Psoas muscle (tissue), 8 donors: ENCODE measurements around the gene HTRA2. TPM values are rescaled to one million over a fixed set of nuclear protein-coding genes. Genes with fewer than 3 reads are reported as not detected.

Source experiments
- ATAC-seq, 4 donors: fragments of 200-7000 bp; cut with Tn5 transposase; one replicate each; pipeline ENCODE4 v1.9.1; 2020; ENCODE audit warnings: moderate library complexity in 3 of 4, mild to moderate bottlenecking in 2 of 4
- DNase-seq, 2 donors: peaks; one replicate each; pipeline ENCODE4 v3.0.0-alpha.2; 2020
- H3K27ac ChIP-seq: fragments of 200-600 bp; one replicate; pipeline ENCODE4 v1.8.0; 2022
- H3K27me3 ChIP-seq, 3 donors: fragments of 200-600 bp in 1 of 3; one replicate each; pipeline versions ENCODE4 v1.6.1 to v1.8.0; 2013 to 2022; ENCODE audit warnings: low read length in 2 of 3, mild to moderate bottlenecking in 2 of 3, moderate library complexity in 1 of 3; ENCODE audit not compliant: insufficient read depth in 3 of 3
- H3K36me3 ChIP-seq, 2 donors: fragments of 200-600 bp in 1 of 2; one replicate each; pipeline versions ENCODE4 v1.6.1 to v1.8.0; 2013 to 2022; ENCODE audit warnings: low read depth in 1 of 2, mild to moderate bottlenecking in 1 of 2, moderate library complexity in 1 of 2; ENCODE audit not compliant: insufficient read depth in 1 of 2
- H3K4me1 ChIP-seq: fragments of 200-600 bp; one replicate; pipeline ENCODE4 v1.8.0; 2022
- H3K4me3 ChIP-seq: fragments of 200-600 bp; one replicate; pipeline ENCODE4 v1.8.0; 2022; ENCODE audit warnings: mild to moderate bottlenecking
- H3K9me3 ChIP-seq: fragments of 200-600 bp; one replicate; pipeline ENCODE4 v1.8.0; 2022
- CTCF ChIP-seq: fragments of 200-600 bp; IDR thresholded peaks from one replicate; pipeline ENCODE4 v1.8.0; 2022; ENCODE audit warnings: antibody characterized with exemption
- WGBS, 3 donors: extraction: QIAGEN DNeasy Blood & Tissue Kit; methylation state at CpG; one replicate each; pipeline versions ENCODE4 v1.1.6 to v1.1.7; 2013; 5-methylcytosine and 5-hydroxymethylcytosine counted together
- intact Hi-C, 2 donors: fragments of 100-400 bp; cut with DNase I; formaldehyde crosslinking; loops; one replicate each; pipeline versions ENCODE4 v1.11.0 to v1.14.2; 2022
- polyA plus RNA-seq, 3 donors: library from polyadenylated mRNA; stranded (reverse); fragments of 200-250 nt; gene quantifications; one replicate each; pipeline ENCODE4 v1.2.3, GENCODE V29; 2013
- total RNA-seq, 4 donors: library from RNA; stranded (reverse); fragmentation: NEBNext Ultra II Directional in 2 of 4; extraction: Animal tissue kit (Norgen Biotek cat#: 25700) in 2 of 4; gene quantifications; one replicate each; pipeline versions ENCODE4 v1.2.1 to v1.2.4, GENCODE V29; 2021 to 2023
- donor health status: healthy with polysubstance abuse.
- donor health status: DM: no; HTN: no; CAD: no; lungs with moderate emphysema.
- donor health status: Bipolar disorder and iron deficiency.
- donor health status: healthy.
- donor health status: DM: yes; HTN: yes; CAD: no.
- donor health status: DM: no; HTN: no; CAD: no.
- donor health status: DM: no; HTN: no; CAD: no.
- donor health status: DM: yes; HTN: yes; CAD: no.

The HTRA2 gene
- total and polyA plus RNA-seq, 7 donors, result 23.0 to 54.4 (median 27.6) TPM

- Histone ChIP-seq H3K36me3 (peaks cover 8 to 31% of the 10 kb centered on the region in 2 donors), H3K27me3 (peaks cover 0 to 6% (median 0%) of the 10 kb centered on the region in 3 donors), H3K4me3 (no peak overlapping the region), H3K4me1 (peaks cover 7% of the 10 kb centered on the region), H3K9me3 (no peaks in the 10 kb centered on the region), H3K27ac (no peak overlapping the region)
- intact Hi-C loops, result no loop called here
- no peak for ATAC-seq
- DNase-seq, result no peak
- no peak for TF ChIP-seq CTCF
- WGBS, 3 donors, result 89 to 90% (median 90%) methylated on average over 10 of the region's 10 CpGs
These were observed 4.6 kb upstream of the HTRA2 start for GRCh38 chr2:74524955-74525716.

GRCh38 chr2:74525717-74526648, 3.8 kb upstream of the HTRA2 start, which contains the start of gene DQX1:
Gene DQX1, minus strand, starts transcription at chr2:74526231. Its CDS starts 502 bp downstream, at chr2:74525729.
- intact Hi-C loops, result no loop called here

GRCh38 chr2:74526649-74527230, 3.0 kb upstream of the HTRA2 start:
- no peak for ATAC-seq
- intact Hi-C loops, result no loop called here

More at GRCh38 chr2:74525717-74526648, 3.8 kb upstream of the HTRA2 start, which contains the start of gene DQX1:
- no peak within 1 kb of the TSS for H3K27ac ChIP-seq
- H3K9me3 ChIP-seq, result no peaks in the 10 kb centered on the region
- H3K27me3 ChIP-seq, result no peaks in the 10 kb centered on the region
- 85 to 89% (median 88%) methylated on average over 11 of the region's 11 CpGs for WGBS, 3 donors
- ATAC-seq, result no peak
- no peak for TF ChIP-seq CTCF
- peaks cover 8 to 33% of the 10 kb centered on the region in 2 donors for H3K36me3 ChIP-seq
- no peak within 1 kb of the TSS for H3K4me3 ChIP-seq
- peaks cover 12% of the 10 kb centered on the region for H3K4me1 ChIP-seq
- no peak for DNase-seq

More at GRCh38 chr2:74526649-74527230, 3.0 kb upstream of the HTRA2 start:
- H3K27me3 ChIP-seq, result no peaks in the 10 kb centered on the region
- peaks cover 8 to 41% of the 10 kb centered on the region in 2 donors for H3K36me3 ChIP-seq
- peaks cover 20% of the 10 kb centered on the region for H3K4me1 ChIP-seq
- no peak overlapping the region for H3K27ac ChIP-seq
- H3K4me3 ChIP-seq, result no peak overlapping the region
- no peak for TF ChIP-seq CTCF
- WGBS, 3 donors, result 97 to 99% (median 97%) methylated on average over 11 of the region's 11 CpGs
- no peak for DNase-seq
- H3K9me3 ChIP-seq, result no peaks in the 10 kb centered on the region
